GM23338 (cell line): ENCODE results near the gene AP3D1. TPM values are rescaled to one million over a fixed set of nuclear protein-coding genes. Genes with fewer than 3 reads are reported as not detected.

ENCODE experiments used
- ATAC-seq: fragments of 200-7000 bp; cut with Tn5 transposase; 3 replicates; pipeline ENCODE4 v1.9.1; 2020
- DNase-seq: peaks from one replicate; pipeline ENCODE4 v3.0.0-alpha.2; 2015; ENCODE audit warnings: low spot score
- H2AFZ ChIP-seq: fragments of 200-600 bp; sonication (generic); 2 replicates; pipeline ENCODE4 v1.8.0; 2016; ENCODE audit warnings: antibody characterized with exemption, mild to moderate bottlenecking, moderate library complexity
- H3F3A ChIP-seq: fragments of 200-600 bp; sonication (generic); replicated peaks from 2 replicates; pipeline ENCODE4 v1.8.0; 2017; ENCODE audit warnings: antibody characterized with exemption, mixed run types, low read depth
- H3K27ac ChIP-seq: fragments of 200-600 bp; sonication (generic); 2 replicates; pipeline ENCODE4 v1.6.1; 2016; ENCODE audit warnings: low read depth
- H3K27me3 ChIP-seq: fragments of 200-600 bp; sonication (generic); 2 replicates; pipeline ENCODE4 v1.8.0; 2016; ENCODE audit warnings: mild to moderate bottlenecking, mixed run types, moderate library complexity; ENCODE audit not compliant: insufficient read depth
- H3K36me3 ChIP-seq: fragments of 200-600 bp; sonication (generic); 2 replicates; pipeline ENCODE4 v1.8.0; 2016; ENCODE audit warnings: mild to moderate bottlenecking; ENCODE audit not compliant: insufficient read depth
- H3K4me1 ChIP-seq: fragments of 200-600 bp; sonication (generic); 2 replicates; pipeline ENCODE4 v1.8.0; 2016; ENCODE audit warnings: mild to moderate bottlenecking, moderate library complexity; ENCODE audit not compliant: insufficient read depth
- H3K4me2 ChIP-seq: fragments of 200-600 bp; sonication (generic); 2 replicates; pipeline ENCODE4 v1.7.1; 2017; ENCODE audit warnings: mixed run types
- H3K4me3 ChIP-seq: fragments of 200-600 bp; sonication (generic); 2 replicates; pipeline ENCODE4 v1.6.1; 2016; ENCODE audit warnings: mixed run types
- H3K79me2 ChIP-seq: fragments of 200-600 bp; sonication (generic); replicated peaks from 2 replicates; pipeline ENCODE4 v1.8.0; 2017; ENCODE audit warnings: mild to moderate bottlenecking; ENCODE audit not compliant: insufficient read depth
- H3K9me2 ChIP-seq: fragments of 200-600 bp; sonication (generic); 2 replicates; pipeline ENCODE4 v1.8.0; 2017; ENCODE audit not compliant: insufficient read depth
- H4K20me1 ChIP-seq: fragments of 200-600 bp; sonication (generic); replicated peaks from 2 replicates; pipeline ENCODE4 v1.8.0; 2017; ENCODE audit warnings: mild to moderate bottlenecking; ENCODE audit not compliant: insufficient read depth
- H3K27ac Mint-ChIP-seq: 2 replicates; pipeline ENCODE4 v1.8.0; 2020; ENCODE audit warnings: inconsistent platforms, mild to moderate bottlenecking, moderate library complexity, mixed read lengths
- H3K27me3 Mint-ChIP-seq: 3 replicates; pipeline ENCODE4 v1.8.0; 2022; ENCODE audit warnings: low read depth, mild to moderate bottlenecking, moderate library complexity, mixed read lengths, inconsistent platforms; ENCODE audit not compliant: insufficient read depth, poor library complexity
- H3K36me3 Mint-ChIP-seq: 3 replicates; pipeline ENCODE4 v1.8.0; 2021; ENCODE audit warnings: low read depth, mild to moderate bottlenecking, inconsistent platforms, moderate library complexity, mixed read lengths
- H3K4me1 Mint-ChIP-seq: 3 replicates; pipeline ENCODE4 v1.8.0; 2020; ENCODE audit warnings: mild to moderate bottlenecking, inconsistent platforms, mixed read lengths
- H3K4me3 Mint-ChIP-seq: 3 replicates; pipeline ENCODE4 v1.8.0; 2021; ENCODE audit warnings: moderate library complexity, mild to moderate bottlenecking, inconsistent platforms, mixed read lengths
- H3K9me3 Mint-ChIP-seq: 3 replicates; pipeline ENCODE4 v1.8.0; 2020; ENCODE audit warnings: moderate library complexity, mild to moderate bottlenecking, inconsistent platforms, mixed read lengths
- CTCF ChIP-seq, 2 experiments: fragments of 200-600 bp in 1 of 2; sonication (generic) in 1 of 2; conservative IDR thresholded peaks; 2 replicates each; pipeline versions ENCODE4 v1.5.1 to v1.6.1; 2016 to 2017; ENCODE audit warnings: antibody characterized with exemption in 2 of 2, low read depth in 2 of 2, mild to moderate bottlenecking in 2 of 2, moderate library complexity in 1 of 2
- ETS1 ChIP-seq: IDR thresholded peaks from 2 replicates; pipeline ENCODE4 v1.6.1; 2016; ENCODE audit warnings: antibody characterized with exemption
- EZH2 ChIP-seq: fragments of 200-600 bp; sonication (generic); IDR thresholded peaks from one replicate; pipeline ENCODE4 v1.8.0; 2017; ENCODE audit warnings: antibody characterized with exemption, mild to moderate bottlenecking, low read depth; ENCODE audit not compliant: unreplicated experiment
- EZH2phosphoT487 ChIP-seq: fragments of 200-600 bp; sonication (generic); IDR thresholded peaks from one replicate; pipeline ENCODE4 v1.8.1; 2018; ENCODE audit warnings: antibody characterized with exemption; ENCODE audit not compliant: unreplicated experiment
- JUNB ChIP-seq: IDR thresholded peaks from one replicate; pipeline ENCODE4 v1.6.1; 2016; ENCODE audit warnings: antibody characterized with exemption; ENCODE audit not compliant: unreplicated experiment
- NANOG ChIP-seq: IDR thresholded peaks from 2 replicates; pipeline ENCODE4 v1.6.1; 2016; ENCODE audit warnings: antibody characterized with exemption, borderline replicate concordance
- POLR2AphosphoS5 ChIP-seq: IDR thresholded peaks from 2 replicates; pipeline ENCODE4 v1.6.1; 2016; ENCODE audit warnings: antibody characterized with exemption, low read depth
- REST ChIP-seq: IDR thresholded peaks from one replicate; pipeline ENCODE4 v1.6.1; 2018; ENCODE audit warnings: antibody characterized with exemption; ENCODE audit not compliant: unreplicated experiment
- STAT1 ChIP-seq: IDR thresholded peaks from one replicate; pipeline ENCODE4 v1.6.1; 2016; ENCODE audit warnings: antibody characterized with exemption; ENCODE audit not compliant: unreplicated experiment
- polyA plus RNA-seq: library from polyadenylated mRNA; unstranded; fragments of >200 nt; fragmentation: Nextera tagmentation; extraction: Ambion mirVana; gene quantifications from 2 replicates; pipeline ENCODE4 v1.2.1, GENCODE V29; 2016
- total RNA-seq: library from RNA; depleted of rRNA; stranded (reverse); fragments of >200 nt; shearing (Covaris generic); gene quantifications from 2 replicates; pipeline ENCODE4 v1.2.3, GENCODE V29; 2014

AP3D1 gene
- total and polyA plus RNA-seq, 2 experiments from 2014 or later: 101 to 236 TPM

DNA sequence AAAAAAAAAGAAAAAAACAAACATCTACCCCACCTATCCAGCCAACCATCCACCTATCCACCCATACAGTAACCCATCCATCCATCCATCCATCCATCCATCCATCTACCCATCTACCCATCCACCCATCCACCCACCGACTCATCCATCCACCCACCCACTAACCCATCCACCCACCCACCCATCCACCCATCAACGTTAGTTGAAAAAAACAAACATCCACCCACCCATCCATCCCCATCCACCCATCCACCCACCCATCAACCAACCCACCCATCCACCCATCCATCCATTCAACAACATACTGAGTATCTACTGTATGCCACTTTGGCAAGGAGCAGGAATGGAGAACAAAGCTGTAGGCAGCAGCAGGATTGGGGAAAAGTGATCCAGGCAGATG lies 6.1 kb upstream of the AP3D1 start:
- ATAC-seq (no peak), DNase-seq (no peak)
- H3F3A ChIP-seq: 0 out of 2 replicates have a peak, but pooled peaks cover under 1% of the 10 kb centered on the region
- H3K27ac Mint-ChIP-seq: no peak overlapping the region; the same call in 1 of the 2 replicates
- no peaks in the 10 kb centered on the region for H3K27me3 ChIP-seq
- no peaks in the 10 kb centered on the region for H3K4me1 Mint-ChIP-seq
- H3K4me3 Mint-ChIP-seq: no peak overlapping the region
- no peaks in the 10 kb centered on the region for H4K20me1 ChIP-seq
- no peak overlapping the region for H3K27ac ChIP-seq
- H2AFZ ChIP-seq: no peak overlapping the region
- no peak overlapping the region for H3K4me3 ChIP-seq
- no peaks in the 10 kb centered on the region for H3K36me3 ChIP-seq
- no peaks in the 10 kb centered on the region for H3K36me3 Mint-ChIP-seq
- peaks cover 2% of the 10 kb centered on the region for H3K27me3 Mint-ChIP-seq
- H3K9me2 ChIP-seq: no peaks in the 10 kb centered on the region
- TF ChIP-seq EZH2 (no peak), EZH2phosphoT487 (no peak), NANOG (no peak), REST (no peak), ETS1 (no peak)
- no peaks in the 10 kb centered on the region for H3K9me3 Mint-ChIP-seq
- H3K4me2 ChIP-seq: no peak overlapping the region
- H3K79me2 ChIP-seq: no peaks in the 10 kb centered on the region
- no peaks in the 10 kb centered on the region for H3K4me1 ChIP-seq

DNA sequence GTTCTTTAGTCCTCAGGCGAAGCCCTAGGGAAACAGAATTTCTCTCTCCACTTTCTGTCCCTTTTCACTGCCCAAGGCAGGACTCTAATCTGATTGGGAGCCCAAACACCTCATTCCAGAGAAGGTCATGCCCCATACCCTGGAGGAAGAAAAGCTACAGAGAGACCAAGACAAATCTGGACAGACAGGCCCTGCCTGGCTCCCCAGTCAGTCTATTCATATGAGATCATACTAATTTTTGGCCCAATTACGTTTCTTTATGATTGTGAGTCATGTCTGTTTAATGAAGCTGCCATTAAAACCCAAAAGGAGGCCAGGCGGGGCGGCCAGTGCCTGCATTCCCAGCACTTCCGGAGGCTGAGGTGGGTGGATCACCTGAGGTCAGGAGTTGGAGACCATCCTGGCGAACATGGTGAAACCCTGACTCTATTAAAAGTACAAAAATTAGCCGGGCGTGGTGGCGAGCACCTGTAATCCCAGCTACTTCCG lies 3.3 kb upstream of the AP3D1 start:
- H2AFZ ChIP-seq: no peak overlapping the region; the same call in 1 of the 2 replicates
- H3K4me3 Mint-ChIP-seq: no peak overlapping the region
- no peak for TF ChIP-seq POLR2AphosphoS5
- no peak for TF ChIP-seq NANOG
- TF ChIP-seq STAT1: no peak
- TF ChIP-seq EZH2: no peak
- no peak for TF ChIP-seq JUNB
- no peak for TF ChIP-seq REST
- TF ChIP-seq ETS1: no peak
- no peak for TF ChIP-seq CTCF (conservative IDR thresholded peaks at IDR 0.05; ENCODE audit: low read depth in 2 of 2)

More for the DNA sequence above, 3.3 kb upstream of the AP3D1 start:
- Histone ChIP-seq H3K36me3 (no peaks in the 10 kb centered on the region), H3K4me3 (no peak overlapping the region), H3K4me2 (no peak overlapping the region), H3K79me2 (peaks cover 15% of the 10 kb centered on the region), H3F3A (peaks cover 10% of the 10 kb centered on the region; the same call in 1 of the 2 replicates), H3K9me2 (no peaks in the 10 kb centered on the region), H3K4me1 (no peaks in the 10 kb centered on the region; the same call in 1 of the 2 replicates), H4K20me1 (peaks cover 10% of the 10 kb centered on the region), H3K27ac (no peak overlapping the region), H3K27me3 (no peaks in the 10 kb centered on the region)
- H3K9me3 Mint-ChIP-seq: no peaks in the 10 kb centered on the region
- no peak overlapping the region for H3K27ac Mint-ChIP-seq
- no peak for DNase-seq
- H3K4me1 Mint-ChIP-seq: peaks cover 11% of the 10 kb centered on the region
- H3K36me3 Mint-ChIP-seq: peaks cover 3% of the 10 kb centered on the region; the same call in 1 of the 3 replicates
- ATAC-seq: no peak
- peaks cover 3% of the 10 kb centered on the region for H3K27me3 Mint-ChIP-seq
